Testis (tissue), 3 donors: ENCODE results near the gene RAB3GAP2. TPM values are rescaled to one million over a fixed set of nuclear protein-coding genes. Genes with fewer than 3 reads are reported as not detected.
A peak's percentile ranks its signal among the peaks of the same experiment; 100 is the strongest.

Source experiments
- DNase-seq: peaks from one replicate; pipeline ENCODE4 v3.0.0-alpha.2; 2019
- H3K27ac ChIP-seq, 2 donors: fragments of 200-600 bp; sonication (generic); one replicate each; pipeline ENCODE4 v1.5.1; 2019
- H3K27me3 ChIP-seq: fragments of 200-600 bp; sonication (generic); one replicate; pipeline ENCODE4 v1.5.1; 2019
- H3K36me3 ChIP-seq: fragments of 200-600 bp; sonication (generic); one replicate; pipeline ENCODE4 v1.5.1; 2017; ENCODE audit warnings: low read depth; ENCODE audit errors: missing control alignments
- H3K4me1 ChIP-seq: fragments of 200-600 bp; sonication (generic); one replicate; pipeline ENCODE4 v1.5.1; 2019
- H3K4me3 ChIP-seq, 2 donors: fragments of 200-600 bp; sonication (generic); one replicate each; pipeline ENCODE4 v1.5.1; 2017 to 2019
- H3K9me3 ChIP-seq: fragments of 200-600 bp; sonication (generic); one replicate; pipeline ENCODE4 v1.5.1; 2017
- CTCF ChIP-seq, 3 experiments: fragments of 450-650 bp in 2 of 3; fragments of 200-600 bp in 1 of 3; sonication (generic) in 1 of 3; IDR thresholded peaks; one replicate each; pipeline ENCODE4 v1.5.1; 2016 to 2019; ENCODE audit warnings: antibody characterized with exemption in 3 of 3, mild to moderate bottlenecking in 2 of 3, moderate library complexity in 1 of 3
- POLR2A ChIP-seq: fragments of 450-650 bp; IDR thresholded peaks from one replicate; pipeline ENCODE4 v1.6.1; 2017; ENCODE audit warnings: antibody characterized with exemption, mild to moderate bottlenecking, moderate library complexity
- WGBS, 2 donors: methylation state at CpG; one replicate each; pipeline ENCODE4 v1.1.5; 2018; 5-methylcytosine and 5-hydroxymethylcytosine counted together
- intact Hi-C: fragments of 100-400 bp; cut with DNase I; formaldehyde crosslinking; loops from one replicate; pipeline ENCODE4 v1.15.1; 2023; ENCODE audit warnings: low total_unique reads
- polyA plus RNA-seq: library from polyadenylated mRNA; stranded (reverse); fragments of 350-450 nt; fragmentation: Illumina TruSeq; extraction: RNeasy Lipid Tissue Mini Kit (QIAGEN cat#74804); gene quantifications from one replicate; pipeline ENCODE4 v1.2.3, GENCODE V29; 2014; ENCODE audit warnings: low read depth, low replicate concordance; ENCODE audit not compliant: insufficient read depth
- total RNA-seq, 2 donors: library from RNA; depleted of rRNA; stranded (reverse); fragments of >200 nt; gene quantifications; one replicate each; pipeline ENCODE4 v1.2.3, GENCODE V29; 2016

The RAB3GAP2 gene
- total and polyA plus RNA-seq, 3 donors from 2014 or later, result 17.9 to 28.7 (median 24.6) TPM

GRCh38 chr1:220129479-220130210 is 142.6 kb downstream of the RAB3GAP2 start:
- no peak for TF ChIP-seq CTCF (IDR thresholded peaks at IDR 0.05)
- TF ChIP-seq POLR2A, result no peak
- Histone ChIP-seq H3K9me3 (no peaks in the 10 kb centered on the region), H3K4me1 (peaks cover under 1% of the 10 kb centered on the region), H3K4me3 (no peak overlapping the region), H3K36me3 (no peaks in the 10 kb centered on the region), H3K27ac (no peak overlapping the region), H3K27me3 (no peaks in the 10 kb centered on the region)
- intact Hi-C loops, result no loop called here
- DNase-seq, result no peak

DNA sequence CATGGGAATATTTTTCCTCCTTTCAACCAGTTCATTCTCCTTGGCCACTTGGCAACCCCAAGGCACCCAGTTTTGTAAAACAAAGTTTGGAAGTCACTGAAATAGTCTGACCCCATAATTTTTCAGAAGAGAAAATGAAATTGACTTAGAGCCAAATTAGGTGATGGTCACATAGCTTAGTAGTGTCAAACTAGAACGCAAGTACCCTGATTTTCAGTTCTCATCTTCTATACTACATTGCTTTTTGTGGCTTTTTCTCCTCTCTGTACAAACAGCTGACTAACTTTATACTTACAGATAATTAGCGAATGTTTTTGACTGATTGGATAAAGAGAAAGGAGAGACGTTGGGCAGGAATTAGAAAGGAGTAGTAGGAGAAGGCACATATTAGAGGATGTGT is 145.2 kb downstream of the RAB3GAP2 start:
- Histone ChIP-seq H3K4me1 (peaks cover 5% of the 10 kb centered on the region), H3K27me3 (no peaks in the 10 kb centered on the region), H3K36me3 (no peaks in the 10 kb centered on the region), H3K9me3 (no peaks in the 10 kb centered on the region), H3K27ac (no peak overlapping the region), H3K4me3 (no peak overlapping the region)
- TF ChIP-seq CTCF (IDR thresholded peaks at IDR 0.05), result no peak
- no peak for TF ChIP-seq POLR2A
- WGBS, 2 donors, result 78% methylated on average over 3 of the region's 3 CpGs
- intact Hi-C loops, result no loop called here
- DNase-seq, result no peak

GRCh38 chr1:220124542-220124941 is 147.7 kb downstream of the RAB3GAP2 start:
- DNase-seq, result no peak
- no peaks in the 10 kb centered on the region for H3K27me3 ChIP-seq
- no peak overlapping the region for H3K27ac ChIP-seq
- no peaks in the 10 kb centered on the region for H3K9me3 ChIP-seq
- TF ChIP-seq POLR2A, result no peak
- no peak for TF ChIP-seq CTCF (IDR thresholded peaks at IDR 0.05)
- no peaks in the 10 kb centered on the region for H3K36me3 ChIP-seq
- 29% methylated on average over 1 of the region's 1 CpG for WGBS, 2 donors
- intact Hi-C loops, result no loop called here
- peaks cover 5% of the 10 kb centered on the region for H3K4me1 ChIP-seq
- H3K4me3 ChIP-seq, result no peak overlapping the region

DNA sequence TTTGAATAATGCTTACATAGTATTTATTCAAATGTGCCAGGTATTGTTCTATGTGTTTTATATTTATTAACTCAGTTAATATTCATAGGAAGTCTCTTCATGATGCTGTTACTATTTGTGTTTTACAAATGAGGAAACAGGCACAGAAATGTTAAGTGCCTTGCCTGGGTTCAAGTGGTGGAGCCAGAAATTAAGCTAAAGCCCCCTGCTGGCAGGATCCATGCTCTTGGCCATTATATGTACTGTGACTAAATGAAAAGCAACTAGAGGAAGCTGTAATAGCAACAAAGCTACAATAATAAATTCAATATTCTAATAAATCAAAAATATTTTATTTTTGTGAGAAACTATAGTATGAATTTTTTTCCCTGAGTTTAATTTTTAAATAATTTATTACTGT is 148.4 kb downstream of the RAB3GAP2 start:
- no peak overlapping the region for H3K27ac ChIP-seq
- no peak for DNase-seq
- H3K4me3 ChIP-seq, result no peak overlapping the region
- TF ChIP-seq POLR2A (no peak), CTCF (IDR thresholded peaks at IDR 0.05) (peak in 1 of 3 experiments; percentile 11)
- H3K27me3 ChIP-seq, result no peaks in the 10 kb centered on the region
- H3K4me1 ChIP-seq, result peaks cover 5% of the 10 kb centered on the region
- intact Hi-C loops, result no loop called here
- no peaks in the 10 kb centered on the region for H3K9me3 ChIP-seq
- H3K36me3 ChIP-seq, result no peaks in the 10 kb centered on the region

DNA sequence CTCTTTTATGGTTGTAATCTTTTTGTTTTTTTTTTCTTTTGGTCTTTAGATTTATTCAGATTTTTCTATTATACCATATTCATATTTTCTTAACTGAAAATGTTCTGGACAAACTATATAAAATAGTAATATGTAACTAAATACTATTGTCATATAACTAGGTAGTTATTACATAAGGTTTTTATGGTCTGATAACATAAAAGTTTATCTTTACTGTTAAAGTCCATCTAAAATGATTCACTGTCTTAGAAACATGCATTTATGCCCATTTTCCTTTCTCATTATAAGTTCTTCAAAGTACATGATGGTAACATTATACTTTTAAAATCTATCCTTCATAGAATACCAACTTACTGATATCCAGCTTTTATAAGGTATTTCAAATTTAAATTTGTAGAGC is 149.2 kb downstream of the RAB3GAP2 start:
- no peak overlapping the region for H3K4me3 ChIP-seq
- intact Hi-C loops, result no loop called here
- no peaks in the 10 kb centered on the region for H3K27me3 ChIP-seq
- H3K9me3 ChIP-seq, result no peaks in the 10 kb centered on the region
- peaks cover 5% of the 10 kb centered on the region for H3K4me1 ChIP-seq
- TF ChIP-seq POLR2A (no peak), CTCF (IDR thresholded peaks at IDR 0.05) (no peak)
- no peak overlapping the region for H3K27ac ChIP-seq
- no peak for DNase-seq
- H3K36me3 ChIP-seq, result no peaks in the 10 kb centered on the region
